ENCODE data around the gene NT5DC3.

Gene NT5DC3

DNA sequence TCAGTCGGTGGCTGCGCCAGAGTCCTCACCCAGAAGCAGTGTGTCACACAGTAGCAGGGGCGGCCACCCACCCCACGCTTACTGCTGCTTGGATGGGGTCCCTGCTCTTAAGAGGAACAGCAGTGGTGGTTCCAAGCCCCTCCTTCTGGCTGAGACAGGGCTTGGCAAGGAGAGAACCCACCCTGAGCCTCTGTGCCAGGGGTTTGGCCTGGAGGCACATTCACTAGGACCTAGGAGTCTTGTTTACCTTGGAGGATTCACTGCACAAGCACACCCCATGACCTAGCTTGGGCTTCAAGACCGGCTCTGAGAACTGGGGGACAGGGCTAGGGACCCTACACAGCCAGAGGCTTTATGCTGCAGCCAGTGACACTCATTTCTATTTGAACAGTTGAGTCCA, 78.6 kb downstream of the NT5DC3 start:
- no peak for TF ChIP-seq PPARA (CRISPR knock-in tag; IDR thresholded peaks at IDR 0.05; ENCODE audit: borderline replicate concordance)
- TF ChIP-seq ISL1 (CRISPR knock-in tag; IDR thresholded peaks at IDR 0.05): no peak
- TF ChIP-seq, protein P1, sequence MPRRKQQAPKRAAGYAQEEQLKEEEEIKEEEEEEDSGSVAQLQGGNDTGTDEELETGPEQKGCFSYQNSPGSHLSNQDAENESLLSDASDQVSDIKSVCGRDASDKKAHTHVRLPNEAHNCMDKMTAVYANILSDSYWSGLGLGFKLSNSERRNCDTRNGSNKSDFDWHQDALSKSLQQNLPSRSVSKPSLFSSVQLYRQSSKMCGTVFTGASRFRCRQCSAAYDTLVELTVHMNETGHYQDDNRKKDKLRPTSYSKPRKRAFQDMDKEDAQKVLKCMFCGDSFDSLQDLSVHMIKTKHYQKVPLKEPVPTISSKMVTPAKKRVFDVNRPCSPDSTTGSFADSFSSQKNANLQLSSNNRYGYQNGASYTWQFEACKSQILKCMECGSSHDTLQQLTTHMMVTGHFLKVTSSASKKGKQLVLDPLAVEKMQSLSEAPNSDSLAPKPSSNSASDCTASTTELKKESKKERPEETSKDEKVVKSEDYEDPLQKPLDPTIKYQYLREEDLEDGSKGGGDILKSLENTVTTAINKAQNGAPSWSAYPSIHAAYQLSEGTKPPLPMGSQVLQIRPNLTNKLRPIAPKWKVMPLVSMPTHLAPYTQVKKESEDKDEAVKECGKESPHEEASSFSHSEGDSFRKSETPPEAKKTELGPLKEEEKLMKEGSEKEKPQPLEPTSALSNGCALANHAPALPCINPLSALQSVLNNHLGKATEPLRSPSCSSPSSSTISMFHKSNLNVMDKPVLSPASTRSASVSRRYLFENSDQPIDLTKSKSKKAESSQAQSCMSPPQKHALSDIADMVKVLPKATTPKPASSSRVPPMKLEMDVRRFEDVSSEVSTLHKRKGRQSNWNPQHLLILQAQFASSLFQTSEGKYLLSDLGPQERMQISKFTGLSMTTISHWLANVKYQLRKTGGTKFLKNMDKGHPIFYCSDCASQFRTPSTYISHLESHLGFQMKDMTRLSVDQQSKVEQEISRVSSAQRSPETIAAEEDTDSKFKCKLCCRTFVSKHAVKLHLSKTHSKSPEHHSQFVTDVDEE (CRISPR knock-in tag; IDR thresholded peaks at IDR 0.05): no peak
- TF ChIP-seq, protein P2, sequence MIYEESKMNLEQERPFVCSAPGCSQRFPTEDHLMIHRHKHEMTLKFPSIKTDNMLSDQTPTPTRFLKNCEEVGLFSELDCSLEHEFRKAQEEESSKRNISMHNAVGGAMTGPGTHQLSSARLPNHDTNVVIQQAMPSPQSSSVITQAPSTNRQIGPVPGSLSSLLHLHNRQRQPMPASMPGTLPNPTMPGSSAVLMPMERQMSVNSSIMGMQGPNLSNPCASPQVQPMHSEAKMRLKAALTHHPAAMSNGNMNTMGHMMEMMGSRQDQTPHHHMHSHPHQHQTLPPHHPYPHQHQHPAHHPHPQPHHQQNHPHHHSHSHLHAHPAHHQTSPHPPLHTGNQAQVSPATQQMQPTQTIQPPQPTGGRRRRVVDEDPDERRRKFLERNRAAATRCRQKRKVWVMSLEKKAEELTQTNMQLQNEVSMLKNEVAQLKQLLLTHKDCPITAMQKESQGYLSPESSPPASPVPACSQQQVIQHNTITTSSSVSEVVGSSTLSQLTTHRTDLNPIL (CRISPR knock-in tag; IDR thresholded peaks at IDR 0.05; ENCODE audit: low read depth): no peak
- no peak for TF ChIP-seq ARNTL (CRISPR knock-in tag; IDR thresholded peaks at IDR 0.05; ENCODE audit: borderline replicate concordance, low read depth)
- TF ChIP-seq GLIS3 (CRISPR knock-in tag; IDR thresholded peaks at IDR 0.05): no peak
- TF ChIP-seq CSDC2 (CRISPR knock-in tag; IDR thresholded peaks at IDR 0.05): no peak
- no peak for TF ChIP-seq ZC3H10 (CRISPR knock-in tag; IDR thresholded peaks at IDR 0.05)
- TF ChIP-seq BACH2 (CRISPR knock-in tag; IDR thresholded peaks at IDR 0.05; ENCODE audit: borderline replicate concordance): no peak
- TF ChIP-seq, protein P3, sequence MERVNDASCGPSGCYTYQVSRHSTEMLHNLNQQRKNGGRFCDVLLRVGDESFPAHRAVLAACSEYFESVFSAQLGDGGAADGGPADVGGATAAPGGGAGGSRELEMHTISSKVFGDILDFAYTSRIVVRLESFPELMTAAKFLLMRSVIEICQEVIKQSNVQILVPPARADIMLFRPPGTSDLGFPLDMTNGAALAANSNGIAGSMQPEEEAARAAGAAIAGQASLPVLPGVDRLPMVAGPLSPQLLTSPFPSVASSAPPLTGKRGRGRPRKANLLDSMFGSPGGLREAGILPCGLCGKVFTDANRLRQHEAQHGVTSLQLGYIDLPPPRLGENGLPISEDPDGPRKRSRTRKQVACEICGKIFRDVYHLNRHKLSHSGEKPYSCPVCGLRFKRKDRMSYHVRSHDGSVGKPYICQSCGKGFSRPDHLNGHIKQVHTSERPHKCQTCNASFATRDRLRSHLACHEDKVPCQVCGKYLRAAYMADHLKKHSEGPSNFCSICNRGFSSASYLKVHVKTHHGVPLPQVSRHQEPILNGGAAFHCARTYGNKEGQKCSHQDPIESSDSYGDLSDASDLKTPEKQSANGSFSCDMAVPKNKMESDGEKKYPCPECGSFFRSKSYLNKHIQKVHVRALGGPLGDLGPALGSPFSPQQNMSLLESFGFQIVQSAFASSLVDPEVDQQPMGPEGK (CRISPR knock-in tag; IDR thresholded peaks at IDR 0.05; ENCODE audit: borderline replicate concordance): no peak
- no peak for TF ChIP-seq ZNF8 (CRISPR knock-in tag; IDR thresholded peaks at IDR 0.05)
- TF ChIP-seq ESRRG (CRISPR knock-in tag; IDR thresholded peaks at IDR 0.05): no peak
- no peak for TF ChIP-seq TOX (CRISPR knock-in tag; IDR thresholded peaks at IDR 0.05; ENCODE audit: borderline replicate concordance)
- no peak for TF ChIP-seq OSR1 (CRISPR knock-in tag; IDR thresholded peaks at IDR 0.05)
- TF ChIP-seq RARB (CRISPR knock-in tag; IDR thresholded peaks at IDR 0.05): no peak
- TF ChIP-seq TCF4 (CRISPR knock-in tag; IDR thresholded peaks at IDR 0.05; ENCODE audit: borderline replicate concordance): no peak
- no peak for TF ChIP-seq SNAI2 (CRISPR knock-in tag; IDR thresholded peaks at IDR 0.05)
- TF ChIP-seq, protein P4, sequence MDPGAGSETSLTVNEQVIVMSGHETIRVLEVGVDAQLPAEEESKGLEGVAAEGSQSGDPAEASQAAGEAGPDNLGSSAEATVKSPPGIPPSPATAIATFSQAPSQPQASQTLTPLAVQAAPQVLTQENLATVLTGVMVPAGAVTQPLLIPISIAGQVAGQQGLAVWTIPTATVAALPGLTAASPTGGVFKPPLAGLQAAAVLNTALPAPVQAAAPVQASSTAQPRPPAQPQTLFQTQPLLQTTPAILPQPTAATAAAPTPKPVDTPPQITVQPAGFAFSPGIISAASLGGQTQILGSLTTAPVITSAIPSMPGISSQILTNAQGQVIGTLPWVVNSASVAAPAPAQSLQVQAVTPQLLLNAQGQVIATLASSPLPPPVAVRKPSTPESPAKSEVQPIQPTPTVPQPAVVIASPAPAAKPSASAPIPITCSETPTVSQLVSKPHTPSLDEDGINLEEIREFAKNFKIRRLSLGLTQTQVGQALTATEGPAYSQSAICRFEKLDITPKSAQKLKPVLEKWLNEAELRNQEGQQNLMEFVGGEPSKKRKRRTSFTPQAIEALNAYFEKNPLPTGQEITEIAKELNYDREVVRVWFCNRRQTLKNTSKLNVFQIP (CRISPR knock-in tag; IDR thresholded peaks at IDR 0.05; ENCODE audit: borderline replicate concordance, low read depth): no peak
- TF ChIP-seq, protein P5, sequence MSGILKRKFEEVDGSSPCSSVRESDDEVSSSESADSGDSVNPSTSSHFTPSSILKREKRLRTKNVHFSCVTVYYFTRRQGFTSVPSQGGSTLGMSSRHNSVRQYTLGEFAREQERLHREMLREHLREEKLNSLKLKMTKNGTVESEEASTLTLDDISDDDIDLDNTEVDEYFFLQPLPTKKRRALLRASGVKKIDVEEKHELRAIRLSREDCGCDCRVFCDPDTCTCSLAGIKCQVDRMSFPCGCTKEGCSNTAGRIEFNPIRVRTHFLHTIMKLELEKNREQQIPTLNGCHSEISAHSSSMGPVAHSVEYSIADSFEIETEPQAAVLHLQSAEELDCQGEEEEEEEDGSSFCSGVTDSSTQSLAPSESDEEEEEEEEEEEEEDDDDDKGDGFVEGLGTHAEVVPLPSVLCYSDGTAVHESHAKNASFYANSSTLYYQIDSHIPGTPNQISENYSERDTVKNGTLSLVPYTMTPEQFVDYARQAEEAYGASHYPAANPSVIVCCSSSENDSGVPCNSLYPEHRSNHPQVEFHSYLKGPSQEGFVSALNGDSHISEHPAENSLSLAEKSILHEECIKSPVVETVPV (CRISPR knock-in tag; IDR thresholded peaks at IDR 0.05): no peak
- no peak for ATAC-seq

DNA sequence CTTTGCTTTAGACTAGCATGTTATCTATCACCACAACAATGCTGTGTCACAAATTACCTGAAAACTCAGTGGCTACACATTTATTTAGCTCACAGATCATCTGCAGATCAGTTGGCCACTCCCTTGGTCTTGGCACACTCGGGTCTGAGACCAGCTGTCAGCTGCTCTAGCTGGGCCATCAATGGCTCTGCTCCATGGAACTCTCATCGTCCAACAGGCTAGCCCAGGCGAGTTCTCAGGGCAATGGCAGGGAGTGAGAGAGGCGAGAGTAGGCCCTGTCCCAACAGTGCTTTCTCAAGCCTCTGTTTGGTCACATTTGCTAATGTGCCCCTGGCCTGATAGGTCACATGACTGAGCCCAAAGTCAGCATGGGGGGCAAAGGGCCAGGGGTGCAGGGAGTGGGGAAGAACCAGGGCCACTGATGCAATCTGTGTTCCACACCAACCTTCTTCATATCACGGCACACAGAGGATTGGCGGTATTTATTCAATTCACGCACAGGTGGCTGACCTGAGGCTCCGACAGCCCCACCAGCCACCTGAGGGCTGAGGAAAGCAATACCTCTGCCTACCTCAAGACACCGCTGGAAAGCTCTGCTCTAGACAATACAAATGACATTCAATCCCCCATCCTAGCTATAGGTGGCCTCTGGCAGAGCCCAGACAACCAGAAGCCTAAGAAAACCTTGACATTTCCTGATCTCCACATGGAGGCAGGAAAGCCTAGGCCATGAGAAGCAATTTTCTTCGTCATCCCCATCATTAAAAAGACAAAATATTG, 82.5 kb downstream of the NT5DC3 start:
- TF ChIP-seq ISL1 (CRISPR knock-in tag; IDR thresholded peaks at IDR 0.05): no peak
- TF ChIP-seq OSR1 (CRISPR knock-in tag; IDR thresholded peaks at IDR 0.05): no peak
- no peak for TF ChIP-seq GLIS3 (CRISPR knock-in tag; IDR thresholded peaks at IDR 0.05)
- TF ChIP-seq ZFP3 (CRISPR knock-in tag; IDR thresholded peaks at IDR 0.05): no peak
- TF ChIP-seq ZNF70 (CRISPR knock-in tag; IDR thresholded peaks at IDR 0.05): no peak
- no peak for ATAC-seq

DNA sequence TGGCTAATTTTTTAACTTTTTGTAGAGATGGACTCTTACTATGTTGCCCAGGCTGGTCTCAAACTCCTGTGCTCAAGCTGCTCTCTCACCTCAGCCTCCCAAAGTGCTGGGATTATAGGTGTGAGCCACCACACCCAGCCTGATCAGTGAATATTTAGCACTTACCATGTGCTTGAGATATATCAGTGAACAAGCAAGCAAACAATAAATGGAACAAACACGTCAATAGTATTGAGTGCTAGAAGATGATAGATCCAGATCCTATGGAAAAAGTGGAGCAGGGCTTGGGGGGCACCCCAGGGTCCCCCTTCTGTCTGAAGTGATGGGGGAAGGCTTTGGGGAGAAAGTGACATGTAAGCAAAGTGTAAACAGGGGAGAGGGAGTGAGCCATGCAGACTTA, 83.8 kb downstream of the NT5DC3 start:
- no peak for ATAC-seq
- TF ChIP-seq ESRRG (CRISPR knock-in tag; IDR thresholded peaks at IDR 0.05): no peak
- no peak for TF ChIP-seq PPARA (CRISPR knock-in tag; IDR thresholded peaks at IDR 0.05; ENCODE audit: borderline replicate concordance)
- TF ChIP-seq ZNF70 (CRISPR knock-in tag; IDR thresholded peaks at IDR 0.05): no peak
- TF ChIP-seq ZFP3 (CRISPR knock-in tag; IDR thresholded peaks at IDR 0.05): no peak
- no peak for TF ChIP-seq SNAI2 (CRISPR knock-in tag; IDR thresholded peaks at IDR 0.05)
- no peak for TF ChIP-seq GLIS3 (CRISPR knock-in tag; IDR thresholded peaks at IDR 0.05)
- TF ChIP-seq, protein P1 (CRISPR knock-in tag; IDR thresholded peaks at IDR 0.05): no peak
- TF ChIP-seq, protein P4 (CRISPR knock-in tag; IDR thresholded peaks at IDR 0.05; ENCODE audit: borderline replicate concordance, low read depth): no peak
- TF ChIP-seq BACH2 (CRISPR knock-in tag; IDR thresholded peaks at IDR 0.05; ENCODE audit: borderline replicate concordance): no peak
- TF ChIP-seq ZNF565 (CRISPR knock-in tag; conservative IDR thresholded peaks at IDR 0.05; ENCODE audit: low read depth): no peak
- TF ChIP-seq ZC3H10 (CRISPR knock-in tag; IDR thresholded peaks at IDR 0.05): no peak

Measured in SK-N-SH treated with all-trans-retinoic acid at 6 μM for 48 hours (cell line).